ENCODE data around the gene DAGLB.
"Not testable (repeated sequence)": the region's sequence is repeated elsewhere in the genome, so short reads cannot be mapped to it uniquely, and the experiment has no call there.

Gene DAGLB

GRCh38 chr7:6460990-6461584 lies 13.3 kb upstream of the DAGLB start:
- no peak for DNase-seq

GRCh38 chr7:6460303-6460702 lies 12.5 kb upstream of the DAGLB start:
- no peak for DNase-seq

- not testable (repeated sequence) for DNase-seq
Observed at GRCh38 chr7:6458676-6459075, 10.9 kb upstream of the DAGLB start.

GRCh38 chr7:6453734-6454133 lies 6.0 kb upstream of the DAGLB start:
- DNase-seq, result no peak

- DNase-seq, result no peak
Observed at GRCh38 chr7:6451224-6451705, 3.5 kb upstream of the DAGLB start.

GRCh38 chr7:6450591-6450990 lies 2.8 kb upstream of the DAGLB start:
- not testable (repeated sequence) for DNase-seq

GRCh38 chr7:6449884-6450283 lies 2.1 kb upstream of the DAGLB start:
- not testable (repeated sequence) for DNase-seq

GRCh38 chr7:6448943-6449543 lies 1.3 kb upstream of the DAGLB start:
- DNase-seq, result no peak

- peak; percentile 9 to 18 for DNase-seq
Observed at GRCh38 chr7:6446838-6447580, 745 bp downstream of the DAGLB start.

GRCh38 chr7:6444516-6445269 lies 3.1 kb downstream of the DAGLB start:
- no peak for DNase-seq

GRCh38 chr7:6443372-6443941 lies 4.3 kb downstream of the DAGLB start:
- no peak for DNase-seq

- no peak for DNase-seq
Observed at GRCh38 chr7:6442114-6442513, 5.6 kb downstream of the DAGLB start.

GRCh38 chr7:6440381-6440780 lies 7.4 kb downstream of the DAGLB start:
- no peak for DNase-seq

- DNase-seq, result no peak
Observed at GRCh38 chr7:6438427-6438826, 9.3 kb downstream of the DAGLB start.

GRCh38 chr7:6437251-6437650 lies 10.5 kb downstream of the DAGLB start:
- DNase-seq, result peak in 1 of 2 donors; percentile 9

GRCh38 chr7:6436385-6436685 lies 11.4 kb downstream of the DAGLB start:
- peak; percentile 8 to 9 for DNase-seq

- peak; percentile 76 to 92 for DNase-seq
Observed at GRCh38 chr7:6435486-6436384, 12.0 kb downstream of the DAGLB start.

GRCh38 chr7:6433784-6434615 lies 13.8 kb downstream of the DAGLB start:
- no peak for DNase-seq

- no peak for DNase-seq
Observed at GRCh38 chr7:6432781-6433180, 15.0 kb downstream of the DAGLB start.

GRCh38 chr7:6430974-6431373 lies 16.8 kb downstream of the DAGLB start:
- no peak for DNase-seq

GRCh38 chr7:6430271-6430940 lies 17.3 kb downstream of the DAGLB start:
- no peak for DNase-seq
